Subcutaneous adipose tissue (tissue), 4 donors: ENCODE measurements around the gene PCGF2. TPM values are rescaled to one million over a fixed set of nuclear protein-coding genes. Genes with fewer than 3 reads are reported as not detected.

Experiments used
- total RNA-seq, 4 donors: library from RNA; depleted of rRNA; stranded (reverse); fragments of >200 nt; gene quantifications; one replicate each; pipeline ENCODE4 v1.1.0, GENCODE V29; 2016
- TF ChIP-seq, protein P1 (sequence below): fragments of 450-650 bp; IDR thresholded peaks from one replicate; pipeline ENCODE4 v1.5.1; 2016; ENCODE audit warnings: low read depth, mild to moderate bottlenecking, control low read depth, antibody characterized with exemption, moderate library complexity

Gene PCGF2
- total RNA-seq: 10 to 100 TPM in 1 of 4 donors, 1 to 10 TPM in 3; 4.1 to 10.7 (median 7.4) TPM

- TF ChIP-seq, protein P1, sequence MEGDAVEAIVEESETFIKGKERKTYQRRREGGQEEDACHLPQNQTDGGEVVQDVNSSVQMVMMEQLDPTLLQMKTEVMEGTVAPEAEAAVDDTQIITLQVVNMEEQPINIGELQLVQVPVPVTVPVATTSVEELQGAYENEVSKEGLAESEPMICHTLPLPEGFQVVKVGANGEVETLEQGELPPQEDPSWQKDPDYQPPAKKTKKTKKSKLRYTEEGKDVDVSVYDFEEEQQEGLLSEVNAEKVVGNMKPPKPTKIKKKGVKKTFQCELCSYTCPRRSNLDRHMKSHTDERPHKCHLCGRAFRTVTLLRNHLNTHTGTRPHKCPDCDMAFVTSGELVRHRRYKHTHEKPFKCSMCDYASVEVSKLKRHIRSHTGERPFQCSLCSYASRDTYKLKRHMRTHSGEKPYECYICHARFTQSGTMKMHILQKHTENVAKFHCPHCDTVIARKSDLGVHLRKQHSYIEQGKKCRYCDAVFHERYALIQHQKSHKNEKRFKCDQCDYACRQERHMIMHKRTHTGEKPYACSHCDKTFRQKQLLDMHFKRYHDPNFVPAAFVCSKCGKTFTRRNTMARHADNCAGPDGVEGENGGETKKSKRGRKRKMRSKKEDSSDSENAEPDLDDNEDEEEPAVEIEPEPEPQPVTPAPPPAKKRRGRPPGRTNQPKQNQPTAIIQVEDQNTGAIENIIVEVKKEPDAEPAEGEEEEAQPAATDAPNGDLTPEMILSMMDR: no peak
Observed at GRCh38 chr17:38748149-38748891, at the start of gene PCGF2. TSS of gene PCGF2 (minus strand) at chr17:38748336. CDS start at chr17:38740402, 7,934 bp downstream.

- TF ChIP-seq, protein P1: no peak
Observed at GRCh38 chr17:38797828-38798227, 49.7 kb upstream of the PCGF2 start.

- TF ChIP-seq, protein P1: no peak
Observed at GRCh38 chr17:38797158-38797490, 49.0 kb upstream of the PCGF2 start.

DNA sequence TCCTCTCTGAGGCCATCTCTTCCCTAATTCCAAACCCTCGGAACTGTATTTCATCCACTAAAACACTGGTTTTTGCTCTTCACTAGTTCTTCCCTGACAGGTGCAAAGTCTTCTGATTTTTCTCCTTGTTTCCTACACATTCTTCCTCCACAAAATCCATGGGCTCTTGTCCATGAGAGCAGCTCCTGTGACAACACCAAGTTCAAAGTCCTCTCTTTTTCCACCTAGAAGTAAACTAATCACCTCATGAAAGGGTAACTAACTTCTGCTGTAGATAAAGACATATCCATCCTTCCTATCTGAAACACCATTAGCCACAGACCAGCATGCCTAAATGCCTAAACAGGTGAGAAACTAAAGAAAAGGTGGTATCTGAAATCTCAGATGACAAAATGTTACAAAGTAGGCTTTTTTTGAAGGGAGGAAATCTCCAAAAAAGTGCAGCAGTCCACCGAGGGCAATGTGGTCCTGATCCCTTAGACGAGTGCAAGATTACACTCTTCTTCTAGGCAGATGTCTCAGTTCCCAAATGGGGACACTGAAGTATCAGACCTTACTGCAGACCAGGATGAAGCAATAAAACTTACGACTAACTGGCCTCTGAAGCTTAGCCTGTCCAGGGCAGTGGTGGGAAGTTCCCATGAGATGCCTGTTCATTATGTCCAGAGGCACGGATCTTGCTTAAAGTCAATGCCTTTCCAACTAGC is 48.5 kb upstream of the PCGF2 start:
- TF ChIP-seq, protein P1: no peak

GRCh38 chr17:38794221-38794620 is 46.1 kb upstream of the PCGF2 start:
- TF ChIP-seq, protein P1: no peak

DNA sequence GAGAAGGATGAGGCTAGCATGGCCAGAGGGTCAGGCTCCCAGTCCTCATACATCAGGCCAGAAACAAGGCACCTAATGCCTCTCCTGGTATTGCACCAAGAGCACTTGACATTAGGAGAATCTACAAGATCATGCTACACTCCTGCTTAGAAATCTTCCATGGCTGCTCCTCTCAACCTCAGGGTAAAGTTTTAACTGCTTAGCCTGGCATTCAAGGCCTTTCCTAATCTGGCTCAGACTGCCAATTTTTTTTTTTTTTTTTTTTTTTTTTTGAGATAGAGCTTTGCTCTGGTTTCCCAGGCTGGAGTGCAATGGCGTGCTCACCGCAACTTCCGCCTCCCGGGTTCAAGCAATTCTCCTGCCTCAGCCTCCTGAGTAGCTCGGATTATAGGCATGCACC is 43.0 kb upstream of the PCGF2 start:
- TF ChIP-seq, protein P1: no peak

DNA sequence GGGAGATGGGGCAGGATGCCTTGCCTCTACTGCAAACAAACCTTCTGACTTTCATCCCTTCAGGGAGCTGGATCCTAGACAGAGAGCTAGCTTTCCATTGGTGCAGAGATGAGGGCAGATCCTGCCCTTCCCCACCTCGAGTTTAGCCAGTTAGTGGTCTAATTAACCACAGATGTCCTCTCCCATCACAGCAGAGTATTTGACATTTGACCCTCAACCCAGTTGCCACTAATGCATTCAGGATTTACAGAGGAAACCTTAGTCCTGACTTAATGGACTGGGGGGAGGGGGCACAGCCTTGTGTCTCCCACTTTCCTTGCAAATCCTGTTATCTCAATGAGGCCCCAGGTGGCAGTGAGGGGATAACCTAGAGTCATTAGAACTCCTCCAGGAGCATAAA is 41.0 kb upstream of the PCGF2 start:
- TF ChIP-seq, protein P1: no peak
